Measurements from ENCODE around the gene MOB1B.

The MOB1B gene

GRCh38 chr4:70914000-70914399, 11.8 kb downstream of the MOB1B start:
- H3K27me3 ChIP-seq (ENCODE audit: control insufficient read depth in 1 of 2, insufficient read depth in 1 of 2, low read length in 2 of 2), result no peaks in the 10 kb centered on the region
- H2BK5ac ChIP-seq (ENCODE audit: low read depth, low read length, poor library complexity, severe bottlenecking), result no peak overlapping the region
- DNase-seq, result peak; percentile 69
- H3K4ac ChIP-seq (ENCODE audit: low read depth in 1 of 2, low read length in 2 of 2), result no peak overlapping the region
- H3K4me1 ChIP-seq (ENCODE audit: control insufficient read depth, insufficient read depth, low read depth, low read length), result peaks cover 10% of the 10 kb centered on the region
- H3K4me2 ChIP-seq (ENCODE audit: low read length, poor library complexity, severe bottlenecking), result no peak overlapping the region
- peak overlapping the region; percentile 93 for H2AK5ac ChIP-seq (ENCODE audit: low read length, severe bottlenecking)
- H3K18ac ChIP-seq (ENCODE audit: low read depth in 1 of 2, low read length in 2 of 2), result no peak overlapping the region
- H2BK15ac ChIP-seq (ENCODE audit: low read depth, poor library complexity, severe bottlenecking), result no peak overlapping the region
- no peaks in the 10 kb centered on the region for H3K9me3 ChIP-seq (ENCODE audit: control insufficient read depth, low read length)
- no peak overlapping the region for H3K9ac ChIP-seq (ENCODE audit: low read length)
- no peak overlapping the region for H4K8ac ChIP-seq (ENCODE audit: low read length)
- H3K23ac ChIP-seq (ENCODE audit: low read length in 2 of 2), result no peak overlapping the region
- peaks cover 3% of the 10 kb centered on the region for H3K79me1 ChIP-seq (replicated peaks; ENCODE audit: low read length, poor library complexity, severe bottlenecking)
- H2AFZ ChIP-seq (ENCODE audit: low read depth, low read length), result no peak overlapping the region
- no peak overlapping the region for H2BK120ac ChIP-seq (ENCODE audit: low read depth, low read length)
- no peak overlapping the region for H3K14ac ChIP-seq (ENCODE audit: low read length in 2 of 2)
- H2BK12ac ChIP-seq (ENCODE audit: low read length in 2 of 2), result no peak overlapping the region
- 56% methylated on average over 2 of the region's 2 CpGs for WGBS
- H4K91ac ChIP-seq (ENCODE audit: low read length), result no peak overlapping the region
- H3K4me3 ChIP-seq (ENCODE audit: insufficient read depth in 1 of 2, low read depth in 1 of 2, low read length in 2 of 2), result no peak overlapping the region
- peak overlapping the region; percentile 23 for H3K27ac ChIP-seq (ENCODE audit: low read length, poor library complexity, severe bottlenecking)
- H3K36me3 ChIP-seq (ENCODE audit: control insufficient read depth in 1 of 2, insufficient read depth in 2 of 2, low read depth in 1 of 2, low read length in 2 of 2), result peaks cover 3 to 8% of the 10 kb centered on the region in 2 experiments

- H3K27ac ChIP-seq (ENCODE audit: low read length, poor library complexity, severe bottlenecking), result peak overlapping the region; percentile 27
- peak overlapping the region in 1 of 2 experiments; percentile 13 for H3K4ac ChIP-seq (ENCODE audit: low read depth in 1 of 2, low read length in 2 of 2)
- peak overlapping the region; percentile 58 for H3K9ac ChIP-seq (ENCODE audit: low read length)
- peak overlapping the region in 1 of 2 experiments; percentile 62 for H3K18ac ChIP-seq (ENCODE audit: low read depth in 1 of 2, low read length in 2 of 2)
- H3K14ac ChIP-seq (ENCODE audit: low read length in 2 of 2), result peak overlapping the region in 1 of 2 experiments; percentile 13
- peak overlapping the region; percentile 6 for H2BK5ac ChIP-seq (ENCODE audit: low read depth, low read length, poor library complexity, severe bottlenecking)
- H3K9me3 ChIP-seq (ENCODE audit: control insufficient read depth, low read length), result no peaks in the 10 kb centered on the region
- H3K27me3 ChIP-seq (ENCODE audit: control insufficient read depth in 1 of 2, insufficient read depth in 1 of 2, low read length in 2 of 2), result no peaks in the 10 kb centered on the region
- no peak overlapping the region for H3K23ac ChIP-seq (ENCODE audit: low read length in 2 of 2)
- DNase-seq, result no peak
- H3K36me3 ChIP-seq (ENCODE audit: control insufficient read depth in 1 of 2, insufficient read depth in 2 of 2, low read depth in 1 of 2, low read length in 2 of 2), result peaks cover 3 to 8% of the 10 kb centered on the region in 2 experiments
- H2AFZ ChIP-seq (ENCODE audit: low read depth, low read length), result no peak overlapping the region
- no peak overlapping the region for H2BK120ac ChIP-seq (ENCODE audit: low read depth, low read length)
- no peak overlapping the region for H4K8ac ChIP-seq (ENCODE audit: low read length)
- H2BK12ac ChIP-seq (ENCODE audit: low read length in 2 of 2), result peak overlapping the region in 1 of 2 experiments; percentile 50
- H2AK5ac ChIP-seq (ENCODE audit: low read length, severe bottlenecking), result peak overlapping the region; percentile 35
- peaks cover 3% of the 10 kb centered on the region for H3K79me1 ChIP-seq (replicated peaks; ENCODE audit: low read length, poor library complexity, severe bottlenecking)
- peak overlapping the region; percentile 5 for H4K91ac ChIP-seq (ENCODE audit: low read length)
- H2BK15ac ChIP-seq (ENCODE audit: low read depth, poor library complexity, severe bottlenecking), result no peak overlapping the region
- H3K4me3 ChIP-seq (ENCODE audit: insufficient read depth in 1 of 2, low read depth in 1 of 2, low read length in 2 of 2), result peak overlapping the region in 1 of 2 experiments; percentile 18
- H3K4me1 ChIP-seq (ENCODE audit: control insufficient read depth, insufficient read depth, low read depth, low read length), result peaks cover 10% of the 10 kb centered on the region
- 96% methylated on average over 2 of the region's 2 CpGs for WGBS
- no peak overlapping the region for H3K4me2 ChIP-seq (ENCODE audit: low read length, poor library complexity, severe bottlenecking)
These were observed 12.5 kb downstream of the MOB1B start for GRCh38 chr4:70914631-70915030.

- Histone ChIP-seq H3K27me3 (ENCODE audit: control insufficient read depth in 1 of 2, insufficient read depth in 1 of 2, low read length in 2 of 2) (no peaks in the 10 kb centered on the region), H4K8ac (ENCODE audit: low read length) (no peak overlapping the region), H3K9me3 (ENCODE audit: control insufficient read depth, low read length) (no peaks in the 10 kb centered on the region), H2BK12ac (ENCODE audit: low read length in 2 of 2) (peak overlapping the region in 1 of 2 experiments; percentile 54), H3K23ac (ENCODE audit: low read length in 2 of 2) (no peak overlapping the region), H3K4ac (ENCODE audit: low read depth in 1 of 2, low read length in 2 of 2) (no peak overlapping the region), H3K4me3 (ENCODE audit: insufficient read depth in 1 of 2, low read depth in 1 of 2, low read length in 2 of 2) (peak overlapping the region in 1 of 2 experiments; percentile 18), H2AK5ac (ENCODE audit: low read length, severe bottlenecking) (peak overlapping the region; percentile 88), H2AFZ (ENCODE audit: low read depth, low read length) (no peak overlapping the region), H4K91ac (ENCODE audit: low read length) (no peak overlapping the region), H2BK120ac (ENCODE audit: low read depth, low read length) (peak overlapping the region; percentile 19), H3K18ac (ENCODE audit: low read depth in 1 of 2, low read length in 2 of 2) (peak overlapping the region in 1 of 2 experiments; percentile 14), H2BK5ac (ENCODE audit: low read depth, low read length, poor library complexity, severe bottlenecking) (no peak overlapping the region), H3K14ac (ENCODE audit: low read length in 2 of 2) (no peak overlapping the region), H2BK15ac (ENCODE audit: low read depth, poor library complexity, severe bottlenecking) (no peak overlapping the region), H3K27ac (ENCODE audit: low read length, poor library complexity, severe bottlenecking) (peak overlapping the region; percentile 85), H3K79me1 (replicated peaks; ENCODE audit: low read length, poor library complexity, severe bottlenecking) (peaks cover 3% of the 10 kb centered on the region), H3K4me1 (ENCODE audit: control insufficient read depth, insufficient read depth, low read depth, low read length) (peaks cover 8% of the 10 kb centered on the region), H3K4me2 (ENCODE audit: low read length, poor library complexity, severe bottlenecking) (peak overlapping the region; percentile 47), H3K9ac (ENCODE audit: low read length) (peak overlapping the region; percentile 58), H3K36me3 (ENCODE audit: control insufficient read depth in 1 of 2, insufficient read depth in 2 of 2, low read depth in 1 of 2, low read length in 2 of 2) (peaks cover 3 to 8% of the 10 kb centered on the region in 2 experiments)
- WGBS, result 40% methylated on average over 11 of the region's 14 CpGs
- peak; percentile 77 for DNase-seq
These were observed 13.1 kb downstream of the MOB1B start for GRCh38 chr4:70915036-70915815.

- H3K18ac ChIP-seq (ENCODE audit: low read depth in 1 of 2, low read length in 2 of 2), result peak overlapping the region in 1 of 2 experiments; percentile 14
- no peak overlapping the region for H3K23ac ChIP-seq (ENCODE audit: low read length in 2 of 2)
- no peaks in the 10 kb centered on the region for H3K9me3 ChIP-seq (ENCODE audit: control insufficient read depth, low read length)
- WGBS, result 98% methylated on average over 6 of the region's 8 CpGs
- H2BK120ac ChIP-seq (ENCODE audit: low read depth, low read length), result peak overlapping the region; percentile 19
- peak overlapping the region; percentile 47 for H3K4me2 ChIP-seq (ENCODE audit: low read length, poor library complexity, severe bottlenecking)
- no peak for DNase-seq
- H3K4me1 ChIP-seq (ENCODE audit: control insufficient read depth, insufficient read depth, low read depth, low read length), result peaks cover 8% of the 10 kb centered on the region
- peaks cover 3 to 8% of the 10 kb centered on the region in 2 experiments for H3K36me3 ChIP-seq (ENCODE audit: control insufficient read depth in 1 of 2, insufficient read depth in 2 of 2, low read depth in 1 of 2, low read length in 2 of 2)
- H4K91ac ChIP-seq (ENCODE audit: low read length), result no peak overlapping the region
- no peak overlapping the region for H2BK15ac ChIP-seq (ENCODE audit: low read depth, poor library complexity, severe bottlenecking)
- H3K27ac ChIP-seq (ENCODE audit: low read length, poor library complexity, severe bottlenecking), result peak overlapping the region; percentile 85
- no peak overlapping the region for H2BK5ac ChIP-seq (ENCODE audit: low read depth, low read length, poor library complexity, severe bottlenecking)
- H3K79me1 ChIP-seq (replicated peaks; ENCODE audit: low read length, poor library complexity, severe bottlenecking), result peaks cover 3% of the 10 kb centered on the region
- no peak overlapping the region for H3K4me3 ChIP-seq (ENCODE audit: insufficient read depth in 1 of 2, low read depth in 1 of 2, low read length in 2 of 2)
- H3K27me3 ChIP-seq (ENCODE audit: control insufficient read depth in 1 of 2, insufficient read depth in 1 of 2, low read length in 2 of 2), result no peaks in the 10 kb centered on the region
- H2AFZ ChIP-seq (ENCODE audit: low read depth, low read length), result no peak overlapping the region
- H3K9ac ChIP-seq (ENCODE audit: low read length), result no peak overlapping the region
- peak overlapping the region; percentile 88 for H2AK5ac ChIP-seq (ENCODE audit: low read length, severe bottlenecking)
- no peak overlapping the region for H3K14ac ChIP-seq (ENCODE audit: low read length in 2 of 2)
- no peak overlapping the region for H3K4ac ChIP-seq (ENCODE audit: low read depth in 1 of 2, low read length in 2 of 2)
- H4K8ac ChIP-seq (ENCODE audit: low read length), result no peak overlapping the region
- H2BK12ac ChIP-seq (ENCODE audit: low read length in 2 of 2), result peak overlapping the region in 1 of 2 experiments; percentile 54
These were observed 13.8 kb downstream of the MOB1B start for GRCh38 chr4:70915874-70916559.
